HCT116 (cell line): ENCODE measurements around the gene CAMKK1. TPM values are rescaled to one million over a fixed set of nuclear protein-coding genes. Genes with fewer than 3 reads are reported as not detected.

Experiments used
- ATAC-seq: fragments of 200-7000 bp; cut with Tn5 transposase; 2 replicates; pipeline ENCODE4 v1.9.1; 2020; ENCODE audit warnings: mild to moderate bottlenecking, moderate library complexity
- BruUV-seq: library from RNA; stranded (reverse); fragments of 400-500 nt; replicated peaks from 2 replicates; lab custom pipeline; 2021; lab: Mats Ljungman, UMichigan
- CTCF ChIA-PET: fragments of 300-600 bp; sonication (Branson Sonifier 250); formaldehyde crosslinking; loops from one replicate; lab custom pipeline; 2021; ENCODE audit warnings: antibody characterized with exemption; lab: Charles Lee
- POLR2A ChIA-PET: fragments of 300-600, 350-600 bp; sonication (Branson Sonifier 250); formaldehyde crosslinking; loops from one replicate; lab custom pipeline; 2021; ENCODE audit warnings: antibody characterized with exemption; lab: Charles Lee
- RAD21 ChIA-PET, 2 experiments: fragments of 300-600 bp; sonication (Branson Sonifier 250); formaldehyde crosslinking; loops; one replicate each; lab custom pipeline; 2023; ENCODE audit warnings: low total read pairs in 2 of 2; ENCODE audit not compliant: uncharacterized antibody in 2 of 2, unreplicated experiment in 2 of 2, low non-redundant PET in 1 of 2; lab: Charles Lee
- DNase-seq: peaks from one replicate; pipeline ENCODE4 v3.0.0-alpha.2; 2010; ENCODE audit warnings: low read depth, low spot score
- H2AFZ ChIP-seq: fragments of 200-600 bp; shearing (Covaris generic), sonication (generic); 2 replicates; pipeline ENCODE4 v1.6.1; 2017; ENCODE audit warnings: low read depth, mixed run types, mixed read lengths, antibody characterized with exemption, low read length; ENCODE audit not compliant: poor library complexity, severe bottlenecking
- H3K27ac ChIP-seq: 2 replicates; pipeline ENCODE4 v1.5.1; 2012; ENCODE audit warnings: low read depth, low read length
- H3K27me3 ChIP-seq: fragments of 200-600 bp; sonication (generic); 2 replicates; pipeline ENCODE4 v1.6.1; 2016; ENCODE audit warnings: mixed run types, low read length, mixed read lengths; ENCODE audit not compliant: insufficient read depth
- H3K36me3 ChIP-seq, 2 experiments: fragments of 200-500 bp in 1 of 2; fragments of 200-600 bp in 1 of 2; sonication (Bioruptor generic) in 1 of 2; sonication (generic) in 1 of 2; 2 replicates each; pipeline versions ENCODE4 v1.5.1 to v1.6.1; 2014 to 2016; ENCODE audit warnings: low read length in 2 of 2, inconsistent platforms in 1 of 2, mixed read lengths in 1 of 2, mixed run types in 1 of 2; ENCODE audit not compliant: insufficient read depth in 2 of 2, control insufficient read depth in 1 of 2
- H3K4me1 ChIP-seq, 2 experiments: fragments of 200-600 bp in 1 of 2; sonication (generic) in 1 of 2; 2 replicates each; pipeline versions ENCODE4 v1.5.1 to v1.6.1; 2012 to 2017; ENCODE audit warnings: low read length in 2 of 2, inconsistent platforms in 1 of 2, mild to moderate bottlenecking in 1 of 2, mixed read lengths in 1 of 2, mixed run types in 1 of 2, moderate library complexity in 1 of 2; ENCODE audit not compliant: insufficient read depth in 2 of 2, control insufficient read depth in 1 of 2
- H3K4me2 ChIP-seq: fragments of 200-600 bp; sonication (generic); 2 replicates; pipeline ENCODE4 v1.6.1; 2017; ENCODE audit warnings: mixed run types, low read length, mixed read lengths
- H3K4me3 ChIP-seq, 2 experiments: fragments of 200-600 bp in 1 of 2; sonication (generic) in 1 of 2; replicated peaks in 1 of 2; 2 replicates each; pipeline ENCODE4 v1.5.1; 2011 to 2016; ENCODE audit warnings: low read length in 2 of 2, control low read depth in 1 of 2, low read depth in 1 of 2, mild to moderate bottlenecking in 1 of 2, mixed read lengths in 1 of 2, mixed run types in 1 of 2
- H3K79me2 ChIP-seq: fragments of 200-600 bp; sonication (generic); 2 replicates; pipeline ENCODE4 v1.6.1; 2017; ENCODE audit warnings: mild to moderate bottlenecking, mixed run types, low read length, moderate library complexity, mixed read lengths; ENCODE audit not compliant: insufficient read depth
- H3K9ac ChIP-seq: fragments of 200-600 bp; sonication (generic); 2 replicates; pipeline ENCODE4 v1.6.1; 2016; ENCODE audit warnings: low read length, mixed read lengths
- H3K9me2 ChIP-seq: fragments of 200-600 bp; sonication (generic), shearing (Covaris generic); 2 replicates; pipeline ENCODE4 v1.6.1; 2017; ENCODE audit warnings: mixed run types, mild to moderate bottlenecking, moderate library complexity; ENCODE audit not compliant: insufficient read depth
- H3K9me3 ChIP-seq, 2 experiments: fragments of 200-500 bp in 1 of 2; fragments of 200-600 bp in 1 of 2; sonication (Bioruptor generic) in 1 of 2; sonication (generic) in 1 of 2; 2 replicates each; pipeline ENCODE4 v1.6.1; 2014 to 2017; ENCODE audit warnings: low read length in 2 of 2, mixed read lengths in 2 of 2, inconsistent platforms in 1 of 2, low read depth in 1 of 2, mild to moderate bottlenecking in 1 of 2, mixed run types in 1 of 2, moderate library complexity in 1 of 2; ENCODE audit not compliant: control insufficient read depth in 1 of 2, insufficient read depth in 1 of 2
- H4K20me1 ChIP-seq: fragments of 200-600 bp; sonication (generic), shearing (Covaris generic); 2 replicates; pipeline ENCODE4 v1.6.1; 2017; ENCODE audit warnings: mixed run types, mild to moderate bottlenecking, moderate library complexity; ENCODE audit not compliant: insufficient read depth
- CEBPB ChIP-seq: IDR thresholded peaks from 2 replicates; pipeline ENCODE4 v1.6.1; 2012; ENCODE audit warnings: low read depth
- ELF1 ChIP-seq: IDR thresholded peaks from 2 replicates; pipeline ENCODE4 v1.6.1; 2012; ENCODE audit warnings: low read depth, borderline replicate concordance
- RAD21 ChIP-seq: IDR thresholded peaks from 2 replicates; pipeline ENCODE4 v1.6.1; 2012; ENCODE audit warnings: low read depth, mild to moderate bottlenecking
- TCF7L2 ChIP-seq: IDR thresholded peaks from 2 replicates; pipeline ENCODE4 v1.7.0; 2011; ENCODE audit warnings: borderline replicate concordance, inconsistent platforms; ENCODE audit not compliant: insufficient read depth, insufficient read length; ENCODE audit errors: extremely low read depth
- intact Hi-C: fragments of 100-400 bp; cut with micrococcal nuclease; formaldehyde crosslinking; loops from 2 replicates; pipeline ENCODE4 v1.10.0; 2022
- total RNA-seq: library from RNA; stranded (reverse); gene quantifications from one replicate; pipeline ENCODE4 v1.2.1, GENCODE V29; 2021; ENCODE audit not compliant: unreplicated experiment
- TF ChIP-seq, protein P1 (sequence below), 3 experiments: fragments of 200-600 bp in 1 of 3; sonication (generic) in 1 of 3; IDR thresholded peaks in 2 of 3; conservative IDR thresholded peaks in 1 of 3; 2 replicates each; pipeline ENCODE4 v1.5.1; 2012 to 2017; ENCODE audit warnings: low read depth in 2 of 3, low read length in 2 of 3, antibody characterized with exemption in 1 of 3, borderline replicate concordance in 1 of 3, control low read depth in 1 of 3, mild to moderate bottlenecking in 1 of 3, mixed read lengths in 1 of 3, mixed run types in 1 of 3, moderate library complexity in 1 of 3; ENCODE audit not compliant: insufficient read depth in 1 of 3

CAMKK1 gene
- total RNA-seq, 1 experiment from 2014 or later = 10.6 TPM

DNA sequence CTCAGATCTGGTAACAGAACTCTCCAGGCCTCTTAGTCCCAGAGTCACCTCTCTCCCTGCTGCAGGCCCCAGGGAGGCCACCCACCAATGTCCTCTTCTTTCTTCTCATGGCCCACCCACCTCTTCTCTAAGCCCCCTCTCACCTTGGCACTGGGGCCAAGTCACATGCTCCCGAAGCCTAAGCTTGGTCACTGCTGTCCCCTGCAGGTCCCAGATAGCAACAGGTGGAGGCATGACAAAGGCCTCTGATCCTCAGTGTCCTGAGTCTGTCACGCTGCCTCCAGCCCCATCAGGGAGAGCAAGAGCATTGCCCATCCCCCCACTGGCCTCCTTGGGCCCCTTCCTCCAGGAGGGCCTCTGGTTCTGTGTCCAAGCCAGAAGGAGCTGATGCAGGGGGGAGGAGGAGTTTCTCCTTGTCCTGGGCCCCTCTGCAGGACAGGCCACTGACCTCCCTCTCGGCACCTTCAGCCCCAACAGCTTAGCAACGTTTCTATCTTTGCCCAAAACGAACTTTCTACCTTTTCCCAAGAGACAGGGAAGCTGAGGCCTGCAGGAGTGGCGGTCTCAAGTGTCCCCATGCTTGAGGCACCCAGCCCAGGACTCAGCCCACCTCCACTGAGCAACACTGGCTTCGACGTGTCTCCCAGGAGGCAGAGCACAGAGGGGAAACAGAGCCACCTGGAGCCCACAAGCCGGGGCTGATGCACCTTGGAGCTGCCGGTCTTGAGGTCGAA lies 14.8 kb upstream of the CAMKK1 start:
- no TSS peak for BruUV-seq
- RAD21 ChIA-PET = interaction anchor here (0.6 to 1.3 kb wide), 4 partner anchors 64 to 170 kb away, joined by 3 to 5 read pairs (median 3); no protein-coding TSS in a partner anchor
- TF ChIP-seq, protein P1, sequence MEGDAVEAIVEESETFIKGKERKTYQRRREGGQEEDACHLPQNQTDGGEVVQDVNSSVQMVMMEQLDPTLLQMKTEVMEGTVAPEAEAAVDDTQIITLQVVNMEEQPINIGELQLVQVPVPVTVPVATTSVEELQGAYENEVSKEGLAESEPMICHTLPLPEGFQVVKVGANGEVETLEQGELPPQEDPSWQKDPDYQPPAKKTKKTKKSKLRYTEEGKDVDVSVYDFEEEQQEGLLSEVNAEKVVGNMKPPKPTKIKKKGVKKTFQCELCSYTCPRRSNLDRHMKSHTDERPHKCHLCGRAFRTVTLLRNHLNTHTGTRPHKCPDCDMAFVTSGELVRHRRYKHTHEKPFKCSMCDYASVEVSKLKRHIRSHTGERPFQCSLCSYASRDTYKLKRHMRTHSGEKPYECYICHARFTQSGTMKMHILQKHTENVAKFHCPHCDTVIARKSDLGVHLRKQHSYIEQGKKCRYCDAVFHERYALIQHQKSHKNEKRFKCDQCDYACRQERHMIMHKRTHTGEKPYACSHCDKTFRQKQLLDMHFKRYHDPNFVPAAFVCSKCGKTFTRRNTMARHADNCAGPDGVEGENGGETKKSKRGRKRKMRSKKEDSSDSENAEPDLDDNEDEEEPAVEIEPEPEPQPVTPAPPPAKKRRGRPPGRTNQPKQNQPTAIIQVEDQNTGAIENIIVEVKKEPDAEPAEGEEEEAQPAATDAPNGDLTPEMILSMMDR (IDR thresholded peaks at IDR 0.05 in 2 of 3, conservative IDR thresholded peaks at IDR 0.05 in 1 of 3; ENCODE audit: borderline replicate concordance in 1 of 3, insufficient read depth in 1 of 3, low read depth in 2 of 3, low read length in 2 of 3) = peak; percentile 64 to 89 (median 65)
- TF ChIP-seq RAD21 (peak; percentile 96), ELF1 (no peak), CEBPB (no peak), TCF7L2 (peak; percentile 11)
- no peak overlapping the region for H3K9ac ChIP-seq
- no peaks in the 10 kb centered on the region for H3K9me2 ChIP-seq
- no peaks in the 10 kb centered on the region for H3K4me1 ChIP-seq
- no peaks in the 10 kb centered on the region for H3K9me3 ChIP-seq
- intact Hi-C loops = loop anchor here (1.0 to 5.0 kb wide), 3 partner anchors 44 to 170 kb away; no protein-coding TSS in a partner anchor
- H3K36me3 ChIP-seq = no peaks in the 10 kb centered on the region
- CTCF ChIA-PET = interaction anchor here (0.9 to 4.2 kb wide), 4 partner anchors 63 to 213 kb away, joined by 3 to 48 read pairs (median 8); partner anchors contain the start of gene NCBP3
- DNase-seq (no peak), ATAC-seq (peak; percentile 77)
- no peaks in the 10 kb centered on the region for H4K20me1 ChIP-seq
- no peak overlapping the region for H2AFZ ChIP-seq
- no peaks in the 10 kb centered on the region for H3K27me3 ChIP-seq
- no peak overlapping the region for H3K27ac ChIP-seq
- no peak overlapping the region for H3K4me2 ChIP-seq
- H3K4me3 ChIP-seq = no peak overlapping the region
- POLR2A ChIA-PET = no interaction called here
- no peaks in the 10 kb centered on the region for H3K79me2 ChIP-seq
